GM21390 (cell line): ENCODE results near the gene SUGP2.

ENCODE experiments used
- ATAC-seq: cut with Tn5 transposase; IDR thresholded peaks from one replicate; pipeline ENCODE4 v1.9.1; 2021; ENCODE audit not compliant: unreplicated experiment

SUGP2 gene

GRCh38 chr19:19033426-19034203 is at the start of gene SUGP2, which contains the start of gene ARMC6:
SUGP2 (minus strand) TSS chr19:19033517; CDS start chr19:19031071, 2,446 bp downstream.
ARMC6 (plus strand) TSS chr19:19033603; CDS start chr19:19034210, 607 bp downstream.
- ATAC-seq = peak; percentile 59

- no peak for ATAC-seq
Observed at GRCh38 chr19:19081642-19082151, 48.4 kb upstream of the SUGP2 start.

- ATAC-seq = no peak
Observed at GRCh38 chr19:19079571-19079970, 46.3 kb upstream of the SUGP2 start.

- ATAC-seq = no peak
Observed at GRCh38 chr19:19078801-19079200, 45.5 kb upstream of the SUGP2 start.

GRCh38 chr19:19077103-19077502 is 43.8 kb upstream of the SUGP2 start:
- no peak for ATAC-seq

GRCh38 chr19:19076476-19076875 is 43.2 kb upstream of the SUGP2 start:
- no peak for ATAC-seq

GRCh38 chr19:19075126-19075525 is 41.8 kb upstream of the SUGP2 start:
- no peak for ATAC-seq

GRCh38 chr19:19074196-19074882 is 41.0 kb upstream of the SUGP2 start:
- no peak for ATAC-seq

- no peak for ATAC-seq
Observed at GRCh38 chr19:19071897-19072296, 38.6 kb upstream of the SUGP2 start.

- no peak for ATAC-seq
Observed at GRCh38 chr19:19068659-19069654, 35.6 kb upstream of the SUGP2 start.

- no peak for ATAC-seq
Observed at GRCh38 chr19:19067276-19068072, 34.2 kb upstream of the SUGP2 start.

GRCh38 chr19:19064811-19065745 is 31.8 kb upstream of the SUGP2 start:
- no peak for ATAC-seq

- ATAC-seq = no peak
Observed at GRCh38 chr19:19064098-19064722, 30.9 kb upstream of the SUGP2 start.

- peak; percentile 92 for ATAC-seq
Observed at GRCh38 chr19:19063183-19064097, 30.1 kb upstream of the SUGP2 start, which contains the start of gene SLC25A42. SLC25A42 (plus strand) TSS chr19:19063994; CDS start chr19:19096125, 32,131 bp downstream.

GRCh38 chr19:19062454-19063182 is 29.3 kb upstream of the SUGP2 start:
- no peak for ATAC-seq

- no peak for ATAC-seq
Observed at GRCh38 chr19:19061506-19061905, 28.2 kb upstream of the SUGP2 start.
